Pancreas (tissue), 10 donors: ENCODE data around the gene DLGAP4. TPM values are rescaled to one million over a fixed set of nuclear protein-coding genes. Genes with fewer than 3 reads are reported as not detected.
A peak's percentile ranks its signal among the peaks of the same experiment; 100 is the strongest.

Source experiments
- ATAC-seq, 4 donors: fragments of 200-7000 bp; cut with Tn5 transposase; one replicate each; pipeline versions ENCODE4 v1.8.0 to v1.9.1; 2020; ENCODE audit warnings: mild to moderate bottlenecking in 4 of 4, moderate library complexity in 4 of 4
- DNase-seq, 6 donors: peaks; one replicate each; pipeline ENCODE4 v3.0.0-alpha.2; 2020
- FAIRE-seq: peaks from 2 replicates; lab custom pipeline; 2012; peaks lifted over from hg19 to GRCh38; lab: Jason Lieb, UNC
- H3K27ac ChIP-seq, 4 donors: fragments of 200-600 bp; sonication (generic); 1 replicate in 3 of 4; 2 replicates in 1 of 4; pipeline versions ENCODE4 v1.5.0 to v1.8.0; 2020
- H3K27me3 ChIP-seq, 4 donors: fragments of 200-600 bp; one replicate each; pipeline ENCODE4 v1.8.0; 2021
- H3K36me3 ChIP-seq, 3 donors: fragments of 200-600 bp; sonication (generic) in 1 of 3; one replicate each; pipeline versions ENCODE4 v1.5.0 to v1.8.0; 2020 to 2021
- H3K4me1 ChIP-seq, 3 donors: fragments of 200-600 bp; one replicate each; pipeline ENCODE4 v1.8.0; 2021
- H3K4me3 ChIP-seq, 4 donors: fragments of 200-600 bp; sonication (generic) in 2 of 4; one replicate each; pipeline versions ENCODE4 v1.5.0 to v1.8.0; 2020 to 2021
- H3K9me3 ChIP-seq, 4 donors: fragments of 200-600 bp; one replicate each; pipeline ENCODE4 v1.8.0; 2021
- CTCF ChIP-seq, 4 donors: fragments of 200-600 bp; sonication (generic) in 3 of 4; IDR thresholded peaks; one replicate each; pipeline versions ENCODE4 v1.5.0 to v1.8.0; 2021; ENCODE audit warnings: antibody characterized with exemption in 4 of 4
- WGBS, 2 donors: extraction: QIAGEN DNeasy Blood & Tissue Kit; methylation state at CpG; one replicate each; pipeline ENCODE4 v1.1.7; 2013; 5-methylcytosine and 5-hydroxymethylcytosine counted together
- intact Hi-C, 3 donors: fragments of 100-400 bp; cut with DNase I; formaldehyde crosslinking; loops; one replicate each; pipeline versions ENCODE4 v1.11.1 to v1.14.2; 2022
- polyA plus RNA-seq, 2 donors: library from polyadenylated mRNA; stranded (reverse); fragments of 200-250 nt; gene quantifications; one replicate each; pipeline ENCODE4 v1.2.3, GENCODE V29; 2013
- total RNA-seq, 6 donors: library from RNA; stranded (reverse); fragmentation: NEBNext Ultra II Directional in 4 of 6; extraction: Animal tissue kit (Norgen Biotek cat#: 25700) in 4 of 6; gene quantifications; one replicate each; pipeline versions ENCODE4 v1.2.1 to v1.2.4, GENCODE V29; 2021 to 2023
- donor health status: healthy with polysubstance abuse.
- donor health status: DM: no; HTN: no; CAD: no; lungs with moderate emphysema.
- donor health status: DM: no; HTN: no; CAD: no.
- donor health status: control.
- donor health status: control.
- donor health status: Bipolar disorder and iron deficiency.
- donor health status: DM: yes; HTN: yes; CAD: no.
- donor health status: DM: no; HTN: no; CAD: no.
- donor health status: DM: no; HTN: no; CAD: no.
- donor health status: DM: yes; HTN: yes; CAD: no.

The DLGAP4 gene
- total and polyA plus RNA-seq, 8 donors = 28.6 to 49.5 (median 42.6) TPM

GRCh38 chr20:36527331-36528125, 221.4 kb downstream of the DLGAP4 start:
- FAIRE-seq = no peak
- intact Hi-C loops = no loop called here

DNA sequence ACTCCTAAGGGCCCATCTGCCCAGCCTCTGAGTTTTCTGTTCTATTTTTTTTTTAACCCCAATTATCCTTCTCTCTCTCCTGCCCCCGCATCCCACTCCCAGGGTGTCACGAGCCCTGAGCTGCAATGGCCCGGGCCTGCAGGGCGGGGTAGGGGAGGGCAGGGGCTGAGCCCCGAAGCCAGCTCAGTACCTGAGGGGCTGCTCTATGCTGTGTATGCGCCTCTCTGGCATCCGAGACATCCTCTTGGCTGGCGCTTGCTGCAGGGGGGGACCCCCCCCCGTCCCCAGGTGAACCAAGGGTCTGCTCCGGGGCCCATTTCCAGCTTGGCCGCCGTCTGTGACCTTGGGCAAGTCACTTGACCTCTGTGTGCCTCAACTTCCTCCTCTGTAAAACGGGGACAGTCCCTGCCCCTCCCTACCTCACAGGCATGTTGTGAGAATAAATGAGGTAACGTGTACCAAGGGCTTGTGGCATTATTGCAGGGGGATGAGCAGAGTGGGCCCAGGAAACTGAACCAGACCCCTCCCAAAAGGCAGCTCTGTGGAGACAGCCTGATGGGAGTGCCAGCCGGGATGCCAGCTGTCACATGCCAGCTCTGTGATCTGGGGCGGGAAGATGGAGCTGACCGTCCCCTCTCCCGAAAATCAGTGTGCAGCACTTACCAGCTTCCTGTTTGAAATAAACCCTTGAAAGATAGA, 222.2 kb downstream of the DLGAP4 start:
- WGBS, 2 donors = 86 to 88% methylated on average over 18 of the region's 18 CpGs
- H3K27ac ChIP-seq = no peak overlapping the region
- ATAC-seq = no peak
- H3K4me1 ChIP-seq = peaks cover 0 to 6% (median 0%) of the 10 kb centered on the region in 3 donors
- H3K36me3 ChIP-seq = peaks cover 0 to 43% (median 17%) of the 10 kb centered on the region in 3 donors
- intact Hi-C loops = no loop called here
- peak in 1 of 6 donors; percentile 46 for DNase-seq
- H3K4me3 ChIP-seq = no peak overlapping the region
- TF ChIP-seq CTCF (IDR thresholded peaks at IDR 0.05) = no peak
- no peak for FAIRE-seq
- H3K9me3 ChIP-seq = no peaks in the 10 kb centered on the region
- H3K27me3 ChIP-seq = no peaks in the 10 kb centered on the region

More at GRCh38 chr20:36527331-36528125, 221.4 kb downstream of the DLGAP4 start:
- 78 to 83% methylated on average over 32 of the region's 32 CpGs for WGBS, 2 donors
- Histone ChIP-seq H3K9me3 (no peaks in the 10 kb centered on the region), H3K36me3 (peaks cover 0 to 43% (median 17%) of the 10 kb centered on the region in 3 donors), H3K4me3 (no peak overlapping the region), H3K4me1 (peaks cover 0 to 6% (median 0%) of the 10 kb centered on the region in 3 donors), H3K27me3 (no peaks in the 10 kb centered on the region), H3K27ac (peak overlapping the region in 1 of 4 donors; percentile 34)
- DNase-seq = peak in 4 of 6 donors; percentile 54 to 61 (median 58)
- TF ChIP-seq CTCF (IDR thresholded peaks at IDR 0.05) = no peak
- ATAC-seq = peak; percentile 33 to 85 (median 52)

DNA sequence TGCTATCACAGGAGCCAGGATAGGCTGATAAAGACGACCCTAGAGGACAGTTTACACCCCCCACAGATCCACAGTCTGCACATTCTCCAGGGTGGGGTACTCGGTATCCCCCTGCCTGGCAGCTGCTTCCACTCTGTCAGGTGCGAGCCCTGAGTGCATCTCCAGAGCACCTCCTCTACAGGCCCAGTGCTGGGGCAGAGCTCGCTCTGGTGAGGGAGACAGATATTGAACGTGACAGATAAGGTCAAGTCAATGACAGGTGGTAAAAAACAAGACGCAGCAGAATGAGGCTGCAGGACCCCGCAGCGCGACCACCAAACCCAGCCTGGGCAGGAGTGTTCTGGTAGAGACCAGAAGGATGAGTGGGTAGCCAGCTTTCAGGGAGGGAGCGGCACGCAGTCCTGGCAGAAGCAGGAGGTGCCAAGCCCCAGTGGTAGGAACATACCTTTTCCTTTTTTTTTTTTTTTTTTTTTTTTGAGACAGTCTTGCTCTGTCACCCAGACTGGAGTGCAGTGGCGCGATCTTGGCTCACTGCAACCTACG, 222.8 kb downstream of the DLGAP4 start:
- ATAC-seq = no peak
- DNase-seq = peak in 1 of 6 donors; percentile 61
- peaks cover 0 to 6% (median 0%) of the 10 kb centered on the region in 3 donors for H3K4me1 ChIP-seq
- intact Hi-C loops = no loop called here
- FAIRE-seq = no peak
- TF ChIP-seq CTCF (IDR thresholded peaks at IDR 0.05) = no peak
- no peaks in the 10 kb centered on the region for H3K27me3 ChIP-seq
- no peak overlapping the region for H3K4me3 ChIP-seq
- peaks cover 0 to 40% (median 17%) of the 10 kb centered on the region in 3 donors for H3K36me3 ChIP-seq
- no peak overlapping the region for H3K27ac ChIP-seq
- WGBS, 2 donors = 86 to 89% methylated on average over 14 of the region's 14 CpGs
- no peaks in the 10 kb centered on the region for H3K9me3 ChIP-seq

DNA sequence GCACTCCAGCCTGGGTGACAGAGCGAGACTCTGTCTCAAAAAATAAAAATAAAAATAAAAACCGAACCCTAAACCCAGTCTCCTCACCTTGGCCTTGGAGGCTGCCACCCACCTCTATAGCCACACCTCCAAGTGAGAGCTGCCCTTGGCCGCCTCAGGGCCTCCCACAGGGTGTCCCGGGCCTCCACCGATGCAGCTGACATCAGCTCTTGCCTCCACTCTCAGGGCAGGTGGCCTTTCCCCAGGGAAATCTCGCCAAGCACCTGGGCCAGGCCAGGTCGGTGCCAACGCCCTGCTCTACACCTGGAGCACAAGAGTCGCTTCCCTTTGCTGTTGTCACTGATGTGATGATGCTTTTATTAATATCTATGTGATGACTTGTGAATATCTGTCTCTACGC, 226.2 kb downstream of the DLGAP4 start:
- Histone ChIP-seq H3K27ac (no peak overlapping the region), H3K4me1 (no peaks in the 10 kb centered on the region), H3K27me3 (no peaks in the 10 kb centered on the region), H3K9me3 (no peaks in the 10 kb centered on the region), H3K4me3 (no peak overlapping the region), H3K36me3 (peaks cover 0 to 6% (median 0%) of the 10 kb centered on the region in 3 donors)
- peak in 5 of 6 donors; percentile 44 to 91 (median 80) for DNase-seq
- intact Hi-C loops = no loop called here
- peak; percentile 77 to 89 (median 79) for ATAC-seq
- TF ChIP-seq CTCF (IDR thresholded peaks at IDR 0.05) = no peak
- no peak for FAIRE-seq
- WGBS, 2 donors = 48 to 50% methylated on average over 10 of the region's 10 CpGs
